ENCODE data around the gene NOG. TPM values are rescaled to one million over a fixed set of nuclear protein-coding genes. Genes with fewer than 3 reads are reported as not detected.

The NOG gene
- total RNA-seq, 1 donor: 12.0 TPM

- Histone ChIP-seq H3K4me3 (ENCODE audit: low read length) (no peak overlapping the region), H3K27me3 (ENCODE audit: insufficient read depth, low read length) (no peaks in the 10 kb centered on the region), H3K9me3 (ENCODE audit: low read depth, low read length) (no peaks in the 10 kb centered on the region), H3K4me1 (ENCODE audit: insufficient read depth, low read length) (peaks cover 25% of the 10 kb centered on the region)
These were observed 11.3 kb downstream of the NOG start for GRCh38 chr17:56604691-56605290.

GRCh38 chr17:56608944-56609343 is 15.4 kb downstream of the NOG start:
- H3K4me3 ChIP-seq (ENCODE audit: low read length): no peak overlapping the region
- H3K4me1 ChIP-seq (ENCODE audit: insufficient read depth, low read length): no peaks in the 10 kb centered on the region
- H3K9me3 ChIP-seq (ENCODE audit: low read depth, low read length): no peaks in the 10 kb centered on the region
- no peaks in the 10 kb centered on the region for H3K27me3 ChIP-seq (ENCODE audit: insufficient read depth, low read length)

GRCh38 chr17:56610321-56610720 is 16.8 kb downstream of the NOG start:
- H3K4me3 ChIP-seq (ENCODE audit: low read length): no peak overlapping the region
- no peaks in the 10 kb centered on the region for H3K9me3 ChIP-seq (ENCODE audit: low read depth, low read length)
- H3K27me3 ChIP-seq (ENCODE audit: insufficient read depth, low read length): no peaks in the 10 kb centered on the region
- H3K4me1 ChIP-seq (ENCODE audit: insufficient read depth, low read length): no peaks in the 10 kb centered on the region

GRCh38 chr17:56613131-56613530 is 19.6 kb downstream of the NOG start:
- Histone ChIP-seq H3K9me3 (ENCODE audit: low read depth, low read length) (no peaks in the 10 kb centered on the region), H3K4me1 (ENCODE audit: insufficient read depth, low read length) (no peaks in the 10 kb centered on the region), H3K27me3 (ENCODE audit: insufficient read depth, low read length) (no peaks in the 10 kb centered on the region), H3K4me3 (ENCODE audit: low read length) (no peak overlapping the region)

GRCh38 chr17:56614522-56614921 is 21.0 kb downstream of the NOG start:
- Histone ChIP-seq H3K9me3 (ENCODE audit: low read depth, low read length) (no peaks in the 10 kb centered on the region), H3K4me3 (ENCODE audit: low read length) (no peak overlapping the region), H3K27me3 (ENCODE audit: insufficient read depth, low read length) (no peaks in the 10 kb centered on the region), H3K4me1 (ENCODE audit: insufficient read depth, low read length) (no peaks in the 10 kb centered on the region)

GRCh38 chr17:56616239-56616638 is 22.7 kb downstream of the NOG start:
- no peak overlapping the region for H3K4me3 ChIP-seq (ENCODE audit: low read length)
- H3K27me3 ChIP-seq (ENCODE audit: insufficient read depth, low read length): no peaks in the 10 kb centered on the region
- no peaks in the 10 kb centered on the region for H3K9me3 ChIP-seq (ENCODE audit: low read depth, low read length)

GRCh38 chr17:56623383-56623782 is 29.9 kb downstream of the NOG start:
- H3K4me3 ChIP-seq (ENCODE audit: low read length): no peak overlapping the region
- no peaks in the 10 kb centered on the region for H3K27me3 ChIP-seq (ENCODE audit: insufficient read depth, low read length)
- no peaks in the 10 kb centered on the region for H3K9me3 ChIP-seq (ENCODE audit: low read depth, low read length)
- peaks cover 7% of the 10 kb centered on the region for H3K4me1 ChIP-seq (ENCODE audit: insufficient read depth, low read length)

More at GRCh38 chr17:56616239-56616638, 22.7 kb downstream of the NOG start:
- no peaks in the 10 kb centered on the region for H3K4me1 ChIP-seq (ENCODE audit: insufficient read depth, low read length)

GRCh38 chr17:56624309-56624708 is 30.8 kb downstream of the NOG start:
- peaks cover 7% of the 10 kb centered on the region for H3K4me1 ChIP-seq (ENCODE audit: insufficient read depth, low read length)
- no peaks in the 10 kb centered on the region for H3K27me3 ChIP-seq (ENCODE audit: insufficient read depth, low read length)
- H3K9me3 ChIP-seq (ENCODE audit: low read depth, low read length): no peaks in the 10 kb centered on the region
- H3K4me3 ChIP-seq (ENCODE audit: low read length): no peak overlapping the region

- H3K4me1 ChIP-seq (ENCODE audit: insufficient read depth, low read length): peaks cover 7% of the 10 kb centered on the region
- no peaks in the 10 kb centered on the region for H3K27me3 ChIP-seq (ENCODE audit: insufficient read depth, low read length)
- H3K4me3 ChIP-seq (ENCODE audit: low read length): no peak overlapping the region
- H3K9me3 ChIP-seq (ENCODE audit: low read depth, low read length): no peaks in the 10 kb centered on the region
These were observed 31.4 kb downstream of the NOG start for GRCh38 chr17:56624912-56625311.

GRCh38 chr17:56629531-56630075 is 36.1 kb downstream of the NOG start:
- no peaks in the 10 kb centered on the region for H3K9me3 ChIP-seq (ENCODE audit: low read depth, low read length)
- no peak overlapping the region for H3K4me3 ChIP-seq (ENCODE audit: low read length)
- no peaks in the 10 kb centered on the region for H3K4me1 ChIP-seq (ENCODE audit: insufficient read depth, low read length)
- no peaks in the 10 kb centered on the region for H3K27me3 ChIP-seq (ENCODE audit: insufficient read depth, low read length)

GRCh38 chr17:56630202-56630601 is 36.7 kb downstream of the NOG start:
- no peaks in the 10 kb centered on the region for H3K27me3 ChIP-seq (ENCODE audit: insufficient read depth, low read length)
- H3K9me3 ChIP-seq (ENCODE audit: low read depth, low read length): no peaks in the 10 kb centered on the region
- H3K4me3 ChIP-seq (ENCODE audit: low read length): no peak overlapping the region
- no peaks in the 10 kb centered on the region for H3K4me1 ChIP-seq (ENCODE audit: insufficient read depth, low read length)

- Histone ChIP-seq H3K9me3 (ENCODE audit: low read depth, low read length) (no peaks in the 10 kb centered on the region), H3K4me3 (ENCODE audit: low read length) (no peak overlapping the region), H3K4me1 (ENCODE audit: insufficient read depth, low read length) (no peaks in the 10 kb centered on the region), H3K27me3 (ENCODE audit: insufficient read depth, low read length) (no peaks in the 10 kb centered on the region)
These were observed 40.2 kb downstream of the NOG start for GRCh38 chr17:56633681-56634080.

- no peaks in the 10 kb centered on the region for H3K27me3 ChIP-seq (ENCODE audit: insufficient read depth, low read length)
- H3K4me3 ChIP-seq (ENCODE audit: low read length): no peak overlapping the region
- H3K9me3 ChIP-seq (ENCODE audit: low read depth, low read length): no peaks in the 10 kb centered on the region
- no peaks in the 10 kb centered on the region for H3K4me1 ChIP-seq (ENCODE audit: insufficient read depth, low read length)
These were observed 42.1 kb downstream of the NOG start for GRCh38 chr17:56635641-56636040.

GRCh38 chr17:56636265-56636664 is 42.8 kb downstream of the NOG start:
- Histone ChIP-seq H3K9me3 (ENCODE audit: low read depth, low read length) (no peaks in the 10 kb centered on the region), H3K4me1 (ENCODE audit: insufficient read depth, low read length) (no peaks in the 10 kb centered on the region), H3K4me3 (ENCODE audit: low read length) (no peak overlapping the region), H3K27me3 (ENCODE audit: insufficient read depth, low read length) (no peaks in the 10 kb centered on the region)

GRCh38 chr17:56637254-56637653 is 43.8 kb downstream of the NOG start:
- Histone ChIP-seq H3K4me1 (ENCODE audit: insufficient read depth, low read length) (no peaks in the 10 kb centered on the region), H3K9me3 (ENCODE audit: low read depth, low read length) (no peaks in the 10 kb centered on the region), H3K27me3 (ENCODE audit: insufficient read depth, low read length) (no peaks in the 10 kb centered on the region), H3K4me3 (ENCODE audit: low read length) (no peak overlapping the region)

GRCh38 chr17:56638591-56639051 is 45.1 kb downstream of the NOG start:
- H3K4me3 ChIP-seq (ENCODE audit: low read length): no peak overlapping the region
- no peaks in the 10 kb centered on the region for H3K9me3 ChIP-seq (ENCODE audit: low read depth, low read length)
- no peaks in the 10 kb centered on the region for H3K4me1 ChIP-seq (ENCODE audit: insufficient read depth, low read length)
- H3K27me3 ChIP-seq (ENCODE audit: insufficient read depth, low read length): no peaks in the 10 kb centered on the region

All from mononuclear cell (primary cell).